GM23338 (cell line): Measurements from ENCODE around the gene HORMAD2. TPM values are rescaled to one million over a fixed set of nuclear protein-coding genes. Genes with fewer than 3 reads are reported as not detected.

Source experiments
- ATAC-seq: fragments of 200-7000 bp; cut with Tn5 transposase; 3 replicates; pipeline ENCODE4 v1.9.1; 2020
- DNase-seq: peaks from one replicate; pipeline ENCODE4 v3.0.0-alpha.2; 2015; ENCODE audit warnings: low spot score
- H2AFZ ChIP-seq: fragments of 200-600 bp; sonication (generic); 2 replicates; pipeline ENCODE4 v1.8.0; 2016; ENCODE audit warnings: antibody characterized with exemption, mild to moderate bottlenecking, moderate library complexity
- H3F3A ChIP-seq: fragments of 200-600 bp; sonication (generic); replicated peaks from 2 replicates; pipeline ENCODE4 v1.8.0; 2017; ENCODE audit warnings: antibody characterized with exemption, mixed run types, low read depth
- H3K27ac ChIP-seq: fragments of 200-600 bp; sonication (generic); 2 replicates; pipeline ENCODE4 v1.6.1; 2016; ENCODE audit warnings: low read depth
- H3K27me3 ChIP-seq: fragments of 200-600 bp; sonication (generic); 2 replicates; pipeline ENCODE4 v1.8.0; 2016; ENCODE audit warnings: mild to moderate bottlenecking, mixed run types, moderate library complexity; ENCODE audit not compliant: insufficient read depth
- H3K36me3 ChIP-seq: fragments of 200-600 bp; sonication (generic); 2 replicates; pipeline ENCODE4 v1.8.0; 2016; ENCODE audit warnings: mild to moderate bottlenecking; ENCODE audit not compliant: insufficient read depth
- H3K4me1 ChIP-seq: fragments of 200-600 bp; sonication (generic); 2 replicates; pipeline ENCODE4 v1.8.0; 2016; ENCODE audit warnings: mild to moderate bottlenecking, moderate library complexity; ENCODE audit not compliant: insufficient read depth
- H3K4me2 ChIP-seq: fragments of 200-600 bp; sonication (generic); 2 replicates; pipeline ENCODE4 v1.7.1; 2017; ENCODE audit warnings: mixed run types
- H3K4me3 ChIP-seq: fragments of 200-600 bp; sonication (generic); 2 replicates; pipeline ENCODE4 v1.6.1; 2016; ENCODE audit warnings: mixed run types
- H3K79me2 ChIP-seq: fragments of 200-600 bp; sonication (generic); replicated peaks from 2 replicates; pipeline ENCODE4 v1.8.0; 2017; ENCODE audit warnings: mild to moderate bottlenecking; ENCODE audit not compliant: insufficient read depth
- H3K9me2 ChIP-seq: fragments of 200-600 bp; sonication (generic); 2 replicates; pipeline ENCODE4 v1.8.0; 2017; ENCODE audit not compliant: insufficient read depth
- H4K20me1 ChIP-seq: fragments of 200-600 bp; sonication (generic); replicated peaks from 2 replicates; pipeline ENCODE4 v1.8.0; 2017; ENCODE audit warnings: mild to moderate bottlenecking; ENCODE audit not compliant: insufficient read depth
- H3K27ac Mint-ChIP-seq: 2 replicates; pipeline ENCODE4 v1.8.0; 2020; ENCODE audit warnings: inconsistent platforms, mild to moderate bottlenecking, moderate library complexity, mixed read lengths
- H3K27me3 Mint-ChIP-seq: 3 replicates; pipeline ENCODE4 v1.8.0; 2022; ENCODE audit warnings: low read depth, mild to moderate bottlenecking, moderate library complexity, mixed read lengths, inconsistent platforms; ENCODE audit not compliant: insufficient read depth, poor library complexity
- H3K36me3 Mint-ChIP-seq: 3 replicates; pipeline ENCODE4 v1.8.0; 2021; ENCODE audit warnings: low read depth, mild to moderate bottlenecking, inconsistent platforms, moderate library complexity, mixed read lengths
- H3K4me1 Mint-ChIP-seq: 3 replicates; pipeline ENCODE4 v1.8.0; 2020; ENCODE audit warnings: mild to moderate bottlenecking, inconsistent platforms, mixed read lengths
- H3K4me3 Mint-ChIP-seq: 3 replicates; pipeline ENCODE4 v1.8.0; 2021; ENCODE audit warnings: moderate library complexity, mild to moderate bottlenecking, inconsistent platforms, mixed read lengths
- H3K9me3 Mint-ChIP-seq: 3 replicates; pipeline ENCODE4 v1.8.0; 2020; ENCODE audit warnings: moderate library complexity, mild to moderate bottlenecking, inconsistent platforms, mixed read lengths
- CREB1 ChIP-seq: fragments of 250-450 bp; sonication (Bioruptor Pico); IDR thresholded peaks from 2 replicates; pipeline ENCODE4 v1.5.0; 2020; ENCODE audit warnings: low read depth, mild to moderate bottlenecking, moderate library complexity
- EZH2 ChIP-seq: fragments of 200-600 bp; sonication (generic); IDR thresholded peaks from one replicate; pipeline ENCODE4 v1.8.0; 2017; ENCODE audit warnings: antibody characterized with exemption, mild to moderate bottlenecking, low read depth; ENCODE audit not compliant: unreplicated experiment
- JUNB ChIP-seq: IDR thresholded peaks from one replicate; pipeline ENCODE4 v1.6.1; 2016; ENCODE audit warnings: antibody characterized with exemption; ENCODE audit not compliant: unreplicated experiment
- STAT1 ChIP-seq: IDR thresholded peaks from one replicate; pipeline ENCODE4 v1.6.1; 2016; ENCODE audit warnings: antibody characterized with exemption; ENCODE audit not compliant: unreplicated experiment
- ZNF114 ChIP-seq: fragments of 250-450 bp; sonication (Bioruptor Pico); IDR thresholded peaks from 2 replicates; pipeline ENCODE4 v1.5.0; 2020; ENCODE audit warnings: mild to moderate bottlenecking, moderate library complexity
- polyA plus RNA-seq: library from polyadenylated mRNA; unstranded; fragments of >200 nt; fragmentation: Nextera tagmentation; extraction: Ambion mirVana; gene quantifications from 2 replicates; pipeline ENCODE4 v1.2.1, GENCODE V29; 2016
- total RNA-seq: library from RNA; depleted of rRNA; stranded (reverse); fragments of >200 nt; shearing (Covaris generic); gene quantifications from 2 replicates; pipeline ENCODE4 v1.2.3, GENCODE V29; 2014
- TF ChIP-seq, protein P1 (sequence below), 2 experiments: fragments of 200-600 bp in 1 of 2; sonication (generic) in 1 of 2; conservative IDR thresholded peaks; 2 replicates each; pipeline versions ENCODE4 v1.5.1 to v1.6.1; 2016 to 2017; ENCODE audit warnings: antibody characterized with exemption in 2 of 2, low read depth in 2 of 2, mild to moderate bottlenecking in 2 of 2, moderate library complexity in 1 of 2
- TF ChIP-seq, protein P2 (sequence below): IDR thresholded peaks from 2 replicates; pipeline ENCODE4 v1.6.1; 2016; ENCODE audit warnings: antibody characterized with exemption
- TF ChIP-seq, protein P3 (sequence below): IDR thresholded peaks from one replicate; pipeline ENCODE4 v1.6.1; 2018; ENCODE audit warnings: antibody characterized with exemption; ENCODE audit not compliant: unreplicated experiment
- TF ChIP-seq, protein P4 (sequence below): fragments of 250-450 bp; sonication (Bioruptor Pico); IDR thresholded peaks from 2 replicates; pipeline ENCODE4 v1.5.0; 2020; ENCODE audit warnings: mild to moderate bottlenecking, moderate library complexity

HORMAD2 gene
- total and polyA plus RNA-seq, 2 experiments from 2014 or later, result 0.40 TPM; not detected in 1

DNA sequence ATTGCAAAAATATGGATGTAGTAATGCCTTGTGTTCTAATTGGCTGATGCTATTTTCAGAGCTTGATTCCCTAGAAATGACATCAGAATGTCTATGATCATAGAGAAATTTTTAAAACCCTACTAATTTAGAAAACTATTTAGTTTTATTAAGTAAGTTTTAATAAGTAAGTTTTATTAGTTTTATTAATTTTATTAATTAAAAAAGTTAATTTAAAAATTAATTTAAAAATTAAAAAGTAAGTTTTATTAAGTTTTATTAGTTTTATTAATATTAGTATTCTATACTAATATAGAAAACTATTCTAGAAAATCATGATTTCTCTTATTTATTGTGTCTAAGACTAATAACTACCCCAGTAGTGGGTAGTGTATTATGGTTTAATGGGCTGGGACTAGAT lies 8.2 kb downstream of the HORMAD2 start:
- Mint-ChIP-seq H3K4me1 (no peaks in the 10 kb centered on the region), H3K4me3 (no peak overlapping the region), H3K27me3 (no peaks in the 10 kb centered on the region), H3K9me3 (peaks cover 18% of the 10 kb centered on the region; the same call in 2 of the 3 replicates), H3K27ac (no peak overlapping the region), H3K36me3 (peaks cover 3% of the 10 kb centered on the region; the same call in 1 of the 3 replicates)
- Histone ChIP-seq H3K4me1 (no peaks in the 10 kb centered on the region), H3K9me2 (no peaks in the 10 kb centered on the region), H3K27ac (no peak overlapping the region), H4K20me1 (no peaks in the 10 kb centered on the region), H3K27me3 (no peaks in the 10 kb centered on the region), H3K36me3 (peaks cover 4% of the 10 kb centered on the region; the same call in 1 of the 2 replicates), H3K79me2 (no peaks in the 10 kb centered on the region), H3K4me2 (no peak overlapping the region), H3F3A (no peaks in the 10 kb centered on the region), H3K4me3 (no peak overlapping the region), H2AFZ (no peak overlapping the region)
- TF ChIP-seq, protein P1, sequence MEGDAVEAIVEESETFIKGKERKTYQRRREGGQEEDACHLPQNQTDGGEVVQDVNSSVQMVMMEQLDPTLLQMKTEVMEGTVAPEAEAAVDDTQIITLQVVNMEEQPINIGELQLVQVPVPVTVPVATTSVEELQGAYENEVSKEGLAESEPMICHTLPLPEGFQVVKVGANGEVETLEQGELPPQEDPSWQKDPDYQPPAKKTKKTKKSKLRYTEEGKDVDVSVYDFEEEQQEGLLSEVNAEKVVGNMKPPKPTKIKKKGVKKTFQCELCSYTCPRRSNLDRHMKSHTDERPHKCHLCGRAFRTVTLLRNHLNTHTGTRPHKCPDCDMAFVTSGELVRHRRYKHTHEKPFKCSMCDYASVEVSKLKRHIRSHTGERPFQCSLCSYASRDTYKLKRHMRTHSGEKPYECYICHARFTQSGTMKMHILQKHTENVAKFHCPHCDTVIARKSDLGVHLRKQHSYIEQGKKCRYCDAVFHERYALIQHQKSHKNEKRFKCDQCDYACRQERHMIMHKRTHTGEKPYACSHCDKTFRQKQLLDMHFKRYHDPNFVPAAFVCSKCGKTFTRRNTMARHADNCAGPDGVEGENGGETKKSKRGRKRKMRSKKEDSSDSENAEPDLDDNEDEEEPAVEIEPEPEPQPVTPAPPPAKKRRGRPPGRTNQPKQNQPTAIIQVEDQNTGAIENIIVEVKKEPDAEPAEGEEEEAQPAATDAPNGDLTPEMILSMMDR (conservative IDR thresholded peaks at IDR 0.05; ENCODE audit: low read depth in 2 of 2), result no peak
- TF ChIP-seq, protein P2, sequence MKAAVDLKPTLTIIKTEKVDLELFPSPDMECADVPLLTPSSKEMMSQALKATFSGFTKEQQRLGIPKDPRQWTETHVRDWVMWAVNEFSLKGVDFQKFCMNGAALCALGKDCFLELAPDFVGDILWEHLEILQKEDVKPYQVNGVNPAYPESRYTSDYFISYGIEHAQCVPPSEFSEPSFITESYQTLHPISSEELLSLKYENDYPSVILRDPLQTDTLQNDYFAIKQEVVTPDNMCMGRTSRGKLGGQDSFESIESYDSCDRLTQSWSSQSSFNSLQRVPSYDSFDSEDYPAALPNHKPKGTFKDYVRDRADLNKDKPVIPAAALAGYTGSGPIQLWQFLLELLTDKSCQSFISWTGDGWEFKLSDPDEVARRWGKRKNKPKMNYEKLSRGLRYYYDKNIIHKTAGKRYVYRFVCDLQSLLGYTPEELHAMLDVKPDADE, result no peak
- TF ChIP-seq, protein P3, sequence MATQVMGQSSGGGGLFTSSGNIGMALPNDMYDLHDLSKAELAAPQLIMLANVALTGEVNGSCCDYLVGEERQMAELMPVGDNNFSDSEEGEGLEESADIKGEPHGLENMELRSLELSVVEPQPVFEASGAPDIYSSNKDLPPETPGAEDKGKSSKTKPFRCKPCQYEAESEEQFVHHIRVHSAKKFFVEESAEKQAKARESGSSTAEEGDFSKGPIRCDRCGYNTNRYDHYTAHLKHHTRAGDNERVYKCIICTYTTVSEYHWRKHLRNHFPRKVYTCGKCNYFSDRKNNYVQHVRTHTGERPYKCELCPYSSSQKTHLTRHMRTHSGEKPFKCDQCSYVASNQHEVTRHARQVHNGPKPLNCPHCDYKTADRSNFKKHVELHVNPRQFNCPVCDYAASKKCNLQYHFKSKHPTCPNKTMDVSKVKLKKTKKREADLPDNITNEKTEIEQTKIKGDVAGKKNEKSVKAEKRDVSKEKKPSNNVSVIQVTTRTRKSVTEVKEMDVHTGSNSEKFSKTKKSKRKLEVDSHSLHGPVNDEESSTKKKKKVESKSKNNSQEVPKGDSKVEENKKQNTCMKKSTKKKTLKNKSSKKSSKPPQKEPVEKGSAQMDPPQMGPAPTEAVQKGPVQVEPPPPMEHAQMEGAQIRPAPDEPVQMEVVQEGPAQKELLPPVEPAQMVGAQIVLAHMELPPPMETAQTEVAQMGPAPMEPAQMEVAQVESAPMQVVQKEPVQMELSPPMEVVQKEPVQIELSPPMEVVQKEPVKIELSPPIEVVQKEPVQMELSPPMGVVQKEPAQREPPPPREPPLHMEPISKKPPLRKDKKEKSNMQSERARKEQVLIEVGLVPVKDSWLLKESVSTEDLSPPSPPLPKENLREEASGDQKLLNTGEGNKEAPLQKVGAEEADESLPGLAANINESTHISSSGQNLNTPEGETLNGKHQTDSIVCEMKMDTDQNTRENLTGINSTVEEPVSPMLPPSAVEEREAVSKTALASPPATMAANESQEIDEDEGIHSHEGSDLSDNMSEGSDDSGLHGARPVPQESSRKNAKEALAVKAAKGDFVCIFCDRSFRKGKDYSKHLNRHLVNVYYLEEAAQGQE, result no peak
- no peak for TF ChIP-seq STAT1
- TF ChIP-seq CREB1 (CRISPR knock-in tag), result no peak
- TF ChIP-seq JUNB, result no peak
- ATAC-seq (no peak), DNase-seq (no peak)

GRCh38 chr22:30089655-30089974 lies 9.4 kb downstream of the HORMAD2 start:
- Histone ChIP-seq H3K36me3 (peaks cover 10% of the 10 kb centered on the region), H4K20me1 (no peaks in the 10 kb centered on the region), H3K9me2 (no peaks in the 10 kb centered on the region), H3F3A (no peaks in the 10 kb centered on the region), H3K79me2 (no peaks in the 10 kb centered on the region), H3K4me2 (no peak overlapping the region), H2AFZ (no peak overlapping the region), H3K27me3 (no peaks in the 10 kb centered on the region), H3K27ac (no peak overlapping the region), H3K4me3 (no peak overlapping the region), H3K4me1 (no peaks in the 10 kb centered on the region)
- Mint-ChIP-seq H3K4me1 (no peaks in the 10 kb centered on the region), H3K4me3 (no peak overlapping the region), H3K36me3 (peaks cover 3% of the 10 kb centered on the region; the same call in 1 of the 3 replicates), H3K27me3 (no peaks in the 10 kb centered on the region), H3K9me3 (peaks cover 19% of the 10 kb centered on the region; the same call in 2 of the 3 replicates), H3K27ac (no peak overlapping the region)
- no peak for ATAC-seq
- DNase-seq, result no peak
- TF ChIP-seq ZNF114 (CRISPR knock-in tag), result no peak
- TF ChIP-seq, protein P4, sequence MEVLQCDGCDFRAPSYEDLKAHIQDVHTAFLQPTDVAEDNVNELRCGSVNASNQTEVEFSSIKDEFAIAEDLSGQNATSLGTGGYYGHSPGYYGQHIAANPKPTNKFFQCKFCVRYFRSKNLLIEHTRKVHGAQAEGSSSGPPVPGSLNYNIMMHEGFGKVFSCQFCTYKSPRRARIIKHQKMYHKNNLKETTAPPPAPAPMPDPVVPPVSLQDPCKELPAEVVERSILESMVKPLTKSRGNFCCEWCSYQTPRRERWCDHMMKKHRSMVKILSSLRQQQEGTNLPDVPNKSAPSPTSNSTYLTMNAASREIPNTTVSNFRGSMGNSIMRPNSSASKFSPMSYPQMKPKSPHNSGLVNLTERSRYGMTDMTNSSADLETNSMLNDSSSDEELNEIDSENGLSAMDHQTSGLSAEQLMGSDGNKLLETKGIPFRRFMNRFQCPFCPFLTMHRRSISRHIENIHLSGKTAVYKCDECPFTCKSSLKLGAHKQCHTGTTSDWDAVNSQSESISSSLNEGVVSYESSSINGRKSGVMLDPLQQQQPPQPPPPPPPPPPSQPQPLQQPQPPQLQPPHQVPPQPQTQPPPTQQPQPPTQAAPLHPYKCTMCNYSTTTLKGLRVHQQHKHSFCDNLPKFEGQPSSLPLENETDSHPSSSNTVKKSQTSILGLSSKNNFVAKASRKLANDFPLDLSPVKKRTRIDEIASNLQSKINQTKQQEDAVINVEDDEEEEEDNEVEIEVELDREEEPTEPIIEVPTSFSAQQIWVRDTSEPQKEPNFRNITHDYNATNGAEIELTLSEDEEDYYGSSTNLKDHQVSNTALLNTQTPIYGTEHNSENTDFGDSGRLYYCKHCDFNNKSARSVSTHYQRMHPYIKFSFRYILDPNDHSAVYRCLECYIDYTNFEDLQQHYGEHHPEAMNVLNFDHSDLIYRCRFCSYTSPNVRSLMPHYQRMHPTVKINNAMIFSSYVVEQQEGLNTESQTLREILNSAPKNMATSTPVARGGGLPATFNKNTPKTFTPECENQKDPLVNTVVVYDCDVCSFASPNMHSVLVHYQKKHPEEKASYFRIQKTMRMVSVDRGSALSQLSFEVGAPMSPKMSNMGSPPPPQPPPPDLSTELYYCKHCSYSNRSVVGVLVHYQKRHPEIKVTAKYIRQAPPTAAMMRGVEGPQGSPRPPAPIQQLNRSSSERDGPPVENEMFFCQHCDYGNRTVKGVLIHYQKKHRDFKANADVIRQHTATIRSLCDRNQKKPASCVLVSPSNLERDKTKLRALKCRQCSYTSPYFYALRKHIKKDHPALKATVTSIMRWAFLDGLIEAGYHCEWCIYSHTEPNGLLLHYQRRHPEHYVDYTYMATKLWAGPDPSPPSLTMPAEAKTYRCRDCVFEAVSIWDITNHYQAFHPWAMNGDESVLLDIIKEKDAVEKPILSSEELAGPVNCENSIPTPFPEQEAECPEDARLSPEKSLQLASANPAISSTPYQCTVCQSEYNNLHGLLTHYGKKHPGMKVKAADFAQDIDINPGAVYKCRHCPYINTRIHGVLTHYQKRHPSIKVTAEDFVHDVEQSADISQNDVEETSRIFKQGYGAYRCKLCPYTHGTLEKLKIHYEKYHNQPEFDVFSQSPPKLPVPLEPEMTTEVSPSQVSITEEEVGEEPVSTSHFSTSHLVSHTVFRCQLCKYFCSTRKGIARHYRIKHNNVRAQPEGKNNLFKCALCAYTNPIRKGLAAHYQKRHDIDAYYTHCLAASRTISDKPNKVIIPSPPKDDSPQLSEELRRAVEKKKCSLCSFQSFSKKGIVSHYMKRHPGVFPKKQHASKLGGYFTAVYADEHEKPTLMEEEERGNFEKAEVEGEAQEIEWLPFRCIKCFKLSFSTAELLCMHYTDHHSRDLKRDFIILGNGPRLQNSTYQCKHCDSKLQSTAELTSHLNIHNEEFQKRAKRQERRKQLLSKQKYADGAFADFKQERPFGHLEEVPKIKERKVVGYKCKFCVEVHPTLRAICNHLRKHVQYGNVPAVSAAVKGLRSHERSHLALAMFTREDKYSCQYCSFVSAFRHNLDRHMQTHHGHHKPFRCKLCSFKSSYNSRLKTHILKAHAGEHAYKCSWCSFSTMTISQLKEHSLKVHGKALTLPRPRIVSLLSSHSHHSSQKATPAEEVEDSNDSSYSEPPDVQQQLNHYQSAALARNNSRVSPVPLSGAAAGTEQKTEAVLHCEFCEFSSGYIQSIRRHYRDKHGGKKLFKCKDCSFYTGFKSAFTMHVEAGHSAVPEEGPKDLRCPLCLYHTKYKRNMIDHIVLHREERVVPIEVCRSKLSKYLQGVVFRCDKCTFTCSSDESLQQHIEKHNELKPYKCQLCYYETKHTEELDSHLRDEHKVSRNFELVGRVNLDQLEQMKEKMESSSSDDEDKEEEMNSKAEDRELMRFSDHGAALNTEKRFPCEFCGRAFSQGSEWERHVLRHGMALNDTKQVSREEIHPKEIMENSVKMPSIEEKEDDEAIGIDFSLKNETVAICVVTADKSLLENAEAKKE (CRISPR knock-in tag), result no peak
- TF ChIP-seq EZH2, result no peak
